Measurements from ENCODE around the gene XRCC5.

DNA sequence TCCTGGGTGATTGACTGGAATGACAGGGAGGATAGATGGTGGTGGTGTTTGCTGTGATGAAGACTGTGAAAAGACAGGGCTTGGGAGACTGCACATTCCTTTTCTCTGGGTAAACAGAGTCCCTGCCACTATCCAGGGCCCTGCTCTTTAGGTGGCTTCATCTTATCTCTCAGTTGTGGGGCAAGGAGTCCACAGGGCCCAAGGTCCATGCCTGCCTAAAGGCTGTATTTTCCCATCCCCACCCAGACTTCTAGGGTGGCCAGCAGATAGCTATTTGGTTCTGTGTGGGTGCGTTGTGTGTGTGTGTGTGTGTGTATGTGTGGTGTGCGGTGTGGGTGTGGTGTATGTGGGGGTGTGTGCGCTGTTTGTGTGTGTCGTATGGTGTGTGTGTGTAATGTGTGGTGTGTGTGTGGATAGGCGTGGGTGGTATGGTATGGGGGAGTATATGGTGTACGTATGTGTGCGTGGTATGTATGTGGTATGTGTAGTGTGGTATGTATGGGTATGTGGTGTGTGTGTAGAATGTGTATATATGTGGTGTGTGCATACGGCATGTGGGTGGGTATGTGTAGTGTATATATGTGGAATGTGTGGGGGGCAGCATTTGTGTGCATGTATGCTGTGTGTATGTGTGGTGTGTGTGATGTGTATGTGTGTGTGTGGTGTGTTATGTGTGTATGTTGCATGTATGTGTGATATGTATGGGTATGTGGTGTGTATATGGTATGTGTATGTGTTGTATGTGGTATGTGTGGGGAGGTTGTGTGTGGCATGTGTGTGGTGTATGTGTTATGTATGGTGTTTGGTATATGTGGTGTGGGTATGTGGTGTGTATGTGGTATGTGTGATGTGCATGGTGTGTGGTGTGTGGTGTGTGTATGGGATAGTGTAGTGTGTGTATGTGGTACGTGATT, 10.5 kb upstream of the XRCC5 start:
- no peak for TF ChIP-seq CTCF (IDR thresholded peaks at IDR 0.05; ENCODE audit: control extremely low read depth in 1 of 3, insufficient read depth in 1 of 3, low read depth in 1 of 3, low read length in 3 of 3)
- no peak for TF ChIP-seq CREB1 (IDR thresholded peaks at IDR 0.05)
- no peak for TF ChIP-seq HDAC6 (IDR thresholded peaks at IDR 0.05; ENCODE audit: low read depth, low read length)
- no peak for TF ChIP-seq EP300 (IDR thresholded peaks at IDR 0.05; ENCODE audit: borderline replicate concordance in 1 of 2, low read depth in 2 of 2, low read length in 2 of 2)
- TF ChIP-seq KDM1A (IDR thresholded peaks at IDR 0.05; ENCODE audit: borderline replicate concordance, low read length): no peak
- TF ChIP-seq EZH2 (IDR thresholded peaks at IDR 0.05; ENCODE audit: low read depth, low read length, severe bottlenecking): no peak
- TF ChIP-seq BRCA1 (IDR thresholded peaks at IDR 0.05; ENCODE audit: low read depth, low read length): no peak
- no peak for TF ChIP-seq POLR2A (IDR thresholded peaks at IDR 0.05; ENCODE audit: control extremely low read depth in 1 of 2, low read depth in 2 of 2, low read length in 2 of 2)
- no peak for TF ChIP-seq TEAD4 (IDR thresholded peaks at IDR 0.05; ENCODE audit: low read depth, low read length)
- TF ChIP-seq RAD21 (IDR thresholded peaks at IDR 0.05 in 1 of 2, conservative IDR thresholded peaks at IDR 0.05 in 1 of 2; ENCODE audit: low read depth in 2 of 2, low read length in 2 of 2): no peak

All from H1 (cell line).